HG03442 (cell line): ENCODE measurements around the gene ACCSL.

ENCODE experiments used
- ATAC-seq: cut with Tn5 transposase; IDR thresholded peaks from one replicate; pipeline ENCODE4 v1.9.1; 2021; ENCODE audit warnings: mild to moderate bottlenecking, moderate library complexity; ENCODE audit not compliant: unreplicated experiment

Gene ACCSL

GRCh38 chr11:44049832-44050231 lies 2.1 kb downstream of the ACCSL start:
- no peak for ATAC-seq

- ATAC-seq = no peak
Observed at GRCh38 chr11:44051171-44051570, 3.4 kb downstream of the ACCSL start.

- ATAC-seq = no peak
Observed at GRCh38 chr11:44057340-44057739, 9.6 kb downstream of the ACCSL start.

GRCh38 chr11:44058275-44058674 lies 10.5 kb downstream of the ACCSL start:
- no peak for ATAC-seq

GRCh38 chr11:44065161-44065661 lies 17.4 kb downstream of the ACCSL start:
- ATAC-seq = no peak

- peak; percentile 93 for ATAC-seq
Observed at GRCh38 chr11:44065841-44066731, 18.3 kb downstream of the ACCSL start, which contains the start of gene ACCS. TSS of gene ACCS (plus strand) at chr11:44066270. CDS start at chr11:44067628, 1,358 bp downstream.

- ATAC-seq = no peak
Observed at GRCh38 chr11:44066732-44067141, 19.0 kb downstream of the ACCSL start.

GRCh38 chr11:44067266-44067665 lies 19.5 kb downstream of the ACCSL start:
- ATAC-seq = no peak

GRCh38 chr11:44068180-44068579 lies 20.4 kb downstream of the ACCSL start:
- no peak for ATAC-seq

- ATAC-seq = no peak
Observed at GRCh38 chr11:44071157-44071556, 23.4 kb downstream of the ACCSL start.

GRCh38 chr11:44072757-44073658 lies 25.2 kb downstream of the ACCSL start:
- ATAC-seq = no peak

- no peak for ATAC-seq
Observed at GRCh38 chr11:44078794-44079193, 31.0 kb downstream of the ACCSL start.

- ATAC-seq = no peak
Observed at GRCh38 chr11:44079376-44079775, 31.6 kb downstream of the ACCSL start.

GRCh38 chr11:44080951-44081350 lies 33.2 kb downstream of the ACCSL start:
- no peak for ATAC-seq

GRCh38 chr11:44082645-44083044 lies 34.9 kb downstream of the ACCSL start:
- ATAC-seq = no peak

GRCh38 chr11:44083433-44083832 lies 35.7 kb downstream of the ACCSL start:
- no peak for ATAC-seq

- no peak for ATAC-seq
Observed at GRCh38 chr11:44083906-44084305, 36.1 kb downstream of the ACCSL start.

- no peak for ATAC-seq
Observed at GRCh38 chr11:44085330-44085729, 37.5 kb downstream of the ACCSL start.

- ATAC-seq = no peak
Observed at GRCh38 chr11:44088377-44088776, 40.6 kb downstream of the ACCSL start.

GRCh38 chr11:44088871-44089270 lies 41.1 kb downstream of the ACCSL start:
- no peak for ATAC-seq

GRCh38 chr11:44090539-44090938 lies 42.8 kb downstream of the ACCSL start:
- ATAC-seq = no peak
